ENCODE measurements around the gene CDH22.

Gene CDH22

DNA sequence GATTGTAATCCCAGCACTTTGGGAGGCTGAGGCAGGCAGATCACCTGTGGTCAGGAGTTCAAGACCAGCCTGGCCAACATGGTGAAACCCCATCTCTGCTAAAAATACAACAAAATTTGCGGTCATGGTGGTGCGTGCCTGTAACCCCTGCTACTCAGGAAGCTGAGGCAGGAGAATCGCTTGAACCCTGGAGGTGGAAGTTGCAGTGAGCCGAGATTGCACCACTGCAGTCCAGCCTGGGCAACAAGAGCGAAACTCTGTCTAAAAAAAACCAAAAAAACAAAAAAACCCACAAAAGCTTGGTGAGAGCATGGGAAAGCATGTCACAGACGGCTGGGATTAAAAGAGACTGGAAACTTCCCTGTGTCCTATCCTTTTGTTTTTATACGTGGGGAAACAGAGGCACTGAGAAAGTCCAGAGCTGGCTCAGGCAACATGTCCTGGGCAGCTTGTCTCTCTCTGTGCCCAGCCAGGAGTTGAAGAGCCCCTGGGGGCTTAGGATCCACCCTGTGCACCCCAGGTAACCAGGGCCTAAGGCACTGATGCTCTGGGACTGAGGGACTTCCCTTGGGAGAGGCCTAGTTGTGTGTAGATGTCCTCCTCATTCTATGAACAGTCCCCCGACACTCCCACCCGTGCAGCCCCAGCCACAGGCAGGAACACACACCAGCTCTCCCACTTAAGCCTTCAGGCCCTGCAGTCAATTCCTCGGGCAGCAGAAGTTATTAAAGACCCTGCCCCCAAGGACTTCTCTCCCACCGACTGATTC, 174.2 kb downstream of the CDH22 start:
- DNase-seq, result no peak

DNA sequence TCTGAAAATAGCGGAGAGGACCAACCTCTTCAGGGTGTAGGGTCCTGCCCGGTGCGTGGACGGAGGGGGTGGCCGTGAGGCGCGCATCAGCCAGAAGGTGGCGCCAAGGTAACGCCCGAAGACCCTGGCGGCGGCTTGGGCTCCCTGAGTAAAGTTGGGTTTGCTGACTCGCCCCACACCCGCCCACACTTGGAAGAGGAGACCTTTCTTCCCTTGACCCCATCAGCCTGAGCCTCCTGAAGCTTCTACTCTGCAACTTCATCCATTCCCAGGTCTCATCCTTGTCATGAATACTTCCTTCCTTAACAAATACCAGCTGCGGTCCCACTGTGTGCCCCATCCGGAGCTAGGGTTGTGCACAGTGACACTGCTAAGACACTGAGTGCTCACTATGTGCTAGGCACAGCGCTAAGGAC, 175.6 kb downstream of the CDH22 start:
- peak; percentile 54 for DNase-seq

- no peak for DNase-seq
Observed at GRCh38 chr20:46131396-46131795, 176.9 kb downstream of the CDH22 start.

- DNase-seq, result peak; percentile 43
Observed at GRCh38 chr20:46130534-46130933, 177.8 kb downstream of the CDH22 start.

GRCh38 chr20:46129955-46130481, 178.3 kb downstream of the CDH22 start:
- DNase-seq, result peak; percentile 35

DNA sequence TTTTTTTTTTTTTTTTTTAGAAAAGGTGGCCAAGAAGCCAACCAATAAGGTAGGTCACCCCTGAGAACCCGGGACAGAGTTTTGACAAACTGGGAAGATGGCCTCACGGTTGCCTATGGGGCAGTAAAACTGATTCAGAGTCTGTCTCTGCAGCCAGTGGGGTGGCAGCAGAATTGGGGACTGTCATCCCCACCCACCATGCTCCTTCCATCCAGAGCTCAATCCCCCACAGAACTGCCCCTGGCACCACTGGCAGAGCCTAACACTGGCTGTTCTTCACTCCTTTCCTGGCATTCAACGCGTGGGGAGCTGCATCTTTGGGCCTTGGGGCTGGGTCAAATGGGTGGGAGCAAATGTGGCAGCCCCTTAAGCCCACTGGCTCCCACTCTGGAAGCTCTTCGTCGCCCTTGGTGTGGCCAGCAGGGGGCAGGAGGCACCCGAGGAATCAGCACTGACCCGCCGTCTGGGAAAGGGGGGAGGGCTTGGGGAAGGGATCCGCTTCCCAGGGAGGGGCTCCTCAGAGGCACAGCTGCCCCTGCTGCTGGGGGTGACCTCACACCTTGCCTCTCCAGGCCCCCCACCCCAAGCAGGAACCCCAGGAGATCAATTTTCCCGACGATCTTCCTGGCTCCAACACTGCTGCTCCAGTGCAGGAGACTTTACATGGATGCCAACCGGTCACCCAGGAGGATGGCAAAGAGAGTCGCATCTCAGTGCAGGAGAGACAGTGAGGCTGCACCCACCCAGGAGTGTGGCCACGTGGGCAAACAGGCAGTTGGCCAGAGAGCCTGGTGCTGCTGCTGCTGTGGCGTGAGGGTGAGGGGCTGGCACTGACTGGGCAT, 179.8 kb downstream of the CDH22 start:
- DNase-seq, result peak; percentile 62

DNA sequence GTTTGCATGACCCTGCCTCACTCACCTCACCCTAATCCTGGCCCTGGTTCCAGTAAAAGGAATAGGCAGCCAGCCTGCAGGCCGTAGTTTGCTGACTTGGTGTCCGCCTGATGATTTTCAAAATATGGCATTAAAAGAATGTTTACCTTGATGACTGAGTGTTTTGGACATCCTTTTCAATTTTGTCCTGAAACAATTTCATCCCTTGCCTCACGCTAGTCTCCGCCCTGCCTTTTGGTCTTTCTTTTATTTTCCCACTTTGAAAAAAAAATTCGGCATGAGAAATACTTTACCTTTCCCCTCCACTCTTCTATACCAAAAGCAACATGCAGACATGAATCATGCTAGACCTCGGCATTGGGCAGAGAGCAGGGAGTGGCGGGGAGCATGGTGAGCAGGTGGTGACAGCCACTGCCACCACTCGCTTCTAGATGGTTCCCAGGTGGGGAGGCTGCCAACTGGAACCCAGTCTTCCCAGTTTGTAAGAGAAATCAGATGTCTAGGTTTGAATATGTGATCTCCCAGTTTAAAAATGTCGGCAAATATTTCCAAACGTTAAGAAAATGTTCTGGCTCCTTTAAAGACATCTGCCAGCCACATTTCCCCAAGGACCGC, 180.8 kb downstream of the CDH22 start:
- DNase-seq, result no peak

- DNase-seq, result no peak
Observed at GRCh38 chr20:46126440-46127056, 181.8 kb downstream of the CDH22 start.
